Thyroid gland (tissue), 4 donors: ENCODE results near the gene ARNT2. TPM values are rescaled to one million over a fixed set of nuclear protein-coding genes. Genes with fewer than 3 reads are reported as not detected.

ENCODE experiments used
- DNase-seq, 2 donors: peaks; one replicate each; pipeline ENCODE4 v3.0.0-alpha.2; 2019
- H3K27ac ChIP-seq, 3 donors: fragments of 200-600 bp; sonication (generic); 1 replicate in 2 of 3; 2 replicates in 1 of 3; pipeline ENCODE4 v1.5.1; 2016 to 2019; ENCODE audit warnings: mild to moderate bottlenecking in 1 of 3, moderate library complexity in 1 of 3
- H3K27me3 ChIP-seq: fragments of 200-600 bp; sonication (generic); one replicate; pipeline ENCODE4 v1.5.1; 2019
- H3K36me3 ChIP-seq, 2 donors: fragments of 200-600 bp; sonication (generic); one replicate each; pipeline ENCODE4 v1.5.1; 2016 to 2019
- H3K4me1 ChIP-seq, 2 donors: fragments of 200-600 bp; sonication (generic); one replicate each; pipeline ENCODE4 v1.5.1; 2017 to 2019
- H3K4me3 ChIP-seq, 3 donors: fragments of 200-600 bp; sonication (generic); replicated peaks in 1 of 3; 1 replicate in 2 of 3; 2 replicates in 1 of 3; pipeline ENCODE4 v1.5.1; 2016; ENCODE audit warnings: mild to moderate bottlenecking in 1 of 3
- H3K9me3 ChIP-seq: fragments of 200-600 bp; sonication (generic); one replicate; pipeline ENCODE4 v1.5.1; 2017
- POLR2A ChIP-seq, 2 donors: fragments of 450-650 bp; IDR thresholded peaks; one replicate each; pipeline ENCODE4 v1.6.1; 2017; ENCODE audit warnings: antibody characterized with exemption in 2 of 2, mild to moderate bottlenecking in 2 of 2, moderate library complexity in 1 of 2
- WGBS, 2 donors: methylation state at CpG; one replicate each; pipeline ENCODE4 v1.1.5; 2017; 5-methylcytosine and 5-hydroxymethylcytosine counted together
- intact Hi-C: fragments of 100-400 bp; cut with DNase I; formaldehyde crosslinking; loops from one replicate; pipeline ENCODE4 v1.15.1; 2023
- total RNA-seq, 4 donors: library from RNA; depleted of rRNA; stranded (reverse); fragments of >200 nt; gene quantifications; one replicate each; pipeline ENCODE4 v1.2.3, GENCODE V29; 2016
- TF ChIP-seq, protein P1 (sequence below), 6 experiments: fragments of 200-600 bp in 3 of 6; fragments of 450-650 bp in 3 of 6; sonication (generic) in 3 of 6; IDR thresholded peaks; one replicate each; pipeline ENCODE4 v1.5.1; 2016 to 2019; ENCODE audit warnings: antibody characterized with exemption in 6 of 6, mild to moderate bottlenecking in 2 of 6, inconsistent platforms in 1 of 6, moderate library complexity in 1 of 6

ARNT2 gene
- total RNA-seq, 4 donors from 2014 or later, result 9.4 to 19.1 (median 13.8) TPM

- no peaks in the 10 kb centered on the region for H3K9me3 ChIP-seq
- H3K36me3 ChIP-seq, result no peaks in the 10 kb centered on the region
- no peak overlapping the region for H3K4me3 ChIP-seq
- H3K27me3 ChIP-seq, result no peaks in the 10 kb centered on the region
- H3K4me1 ChIP-seq, result peaks cover 10 to 25% of the 10 kb centered on the region in 2 donors
- no peak for DNase-seq
- TF ChIP-seq POLR2A (IDR thresholded peaks at IDR 0.05), result no peak
- TF ChIP-seq, protein P1, sequence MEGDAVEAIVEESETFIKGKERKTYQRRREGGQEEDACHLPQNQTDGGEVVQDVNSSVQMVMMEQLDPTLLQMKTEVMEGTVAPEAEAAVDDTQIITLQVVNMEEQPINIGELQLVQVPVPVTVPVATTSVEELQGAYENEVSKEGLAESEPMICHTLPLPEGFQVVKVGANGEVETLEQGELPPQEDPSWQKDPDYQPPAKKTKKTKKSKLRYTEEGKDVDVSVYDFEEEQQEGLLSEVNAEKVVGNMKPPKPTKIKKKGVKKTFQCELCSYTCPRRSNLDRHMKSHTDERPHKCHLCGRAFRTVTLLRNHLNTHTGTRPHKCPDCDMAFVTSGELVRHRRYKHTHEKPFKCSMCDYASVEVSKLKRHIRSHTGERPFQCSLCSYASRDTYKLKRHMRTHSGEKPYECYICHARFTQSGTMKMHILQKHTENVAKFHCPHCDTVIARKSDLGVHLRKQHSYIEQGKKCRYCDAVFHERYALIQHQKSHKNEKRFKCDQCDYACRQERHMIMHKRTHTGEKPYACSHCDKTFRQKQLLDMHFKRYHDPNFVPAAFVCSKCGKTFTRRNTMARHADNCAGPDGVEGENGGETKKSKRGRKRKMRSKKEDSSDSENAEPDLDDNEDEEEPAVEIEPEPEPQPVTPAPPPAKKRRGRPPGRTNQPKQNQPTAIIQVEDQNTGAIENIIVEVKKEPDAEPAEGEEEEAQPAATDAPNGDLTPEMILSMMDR (IDR thresholded peaks at IDR 0.05), result no peak
- 91% methylated on average over 3 of the region's 3 CpGs for WGBS, 2 donors
- H3K27ac ChIP-seq, result no peak overlapping the region
- intact Hi-C loops, result no loop called here
Measured at GRCh38 chr15:80600626-80601025, 196.4 kb downstream of the ARNT2 start.

DNA sequence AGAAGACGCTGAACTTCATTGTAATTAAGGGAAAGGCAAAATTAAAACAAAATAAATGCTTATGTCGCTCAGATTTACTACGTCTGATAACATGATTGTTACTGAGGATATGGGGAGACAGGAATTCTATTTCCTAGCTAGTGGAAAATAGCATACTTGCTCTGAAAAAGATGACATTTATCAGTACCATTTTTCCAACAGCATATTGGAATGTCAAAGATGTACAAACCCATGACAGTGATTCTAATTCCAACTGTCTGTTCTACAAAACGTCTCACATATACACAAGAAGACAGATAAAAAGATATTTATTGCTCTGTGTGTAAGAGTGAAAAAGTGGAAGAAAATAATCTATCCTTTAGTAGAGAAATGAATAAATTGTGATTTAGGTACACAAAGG lies 197.1 kb downstream of the ARNT2 start:
- Histone ChIP-seq H3K9me3 (no peaks in the 10 kb centered on the region), H3K4me3 (no peak overlapping the region), H3K27me3 (no peaks in the 10 kb centered on the region), H3K36me3 (no peaks in the 10 kb centered on the region), H3K27ac (no peak overlapping the region), H3K4me1 (peaks cover 10 to 25% of the 10 kb centered on the region in 2 donors)
- TF ChIP-seq POLR2A (IDR thresholded peaks at IDR 0.05), result no peak
- TF ChIP-seq, protein P1 (IDR thresholded peaks at IDR 0.05), result no peak
- intact Hi-C loops, result no loop called here
- 87 to 92% methylated on average over 4 of the region's 4 CpGs for WGBS, 2 donors
- DNase-seq, result no peak

DNA sequence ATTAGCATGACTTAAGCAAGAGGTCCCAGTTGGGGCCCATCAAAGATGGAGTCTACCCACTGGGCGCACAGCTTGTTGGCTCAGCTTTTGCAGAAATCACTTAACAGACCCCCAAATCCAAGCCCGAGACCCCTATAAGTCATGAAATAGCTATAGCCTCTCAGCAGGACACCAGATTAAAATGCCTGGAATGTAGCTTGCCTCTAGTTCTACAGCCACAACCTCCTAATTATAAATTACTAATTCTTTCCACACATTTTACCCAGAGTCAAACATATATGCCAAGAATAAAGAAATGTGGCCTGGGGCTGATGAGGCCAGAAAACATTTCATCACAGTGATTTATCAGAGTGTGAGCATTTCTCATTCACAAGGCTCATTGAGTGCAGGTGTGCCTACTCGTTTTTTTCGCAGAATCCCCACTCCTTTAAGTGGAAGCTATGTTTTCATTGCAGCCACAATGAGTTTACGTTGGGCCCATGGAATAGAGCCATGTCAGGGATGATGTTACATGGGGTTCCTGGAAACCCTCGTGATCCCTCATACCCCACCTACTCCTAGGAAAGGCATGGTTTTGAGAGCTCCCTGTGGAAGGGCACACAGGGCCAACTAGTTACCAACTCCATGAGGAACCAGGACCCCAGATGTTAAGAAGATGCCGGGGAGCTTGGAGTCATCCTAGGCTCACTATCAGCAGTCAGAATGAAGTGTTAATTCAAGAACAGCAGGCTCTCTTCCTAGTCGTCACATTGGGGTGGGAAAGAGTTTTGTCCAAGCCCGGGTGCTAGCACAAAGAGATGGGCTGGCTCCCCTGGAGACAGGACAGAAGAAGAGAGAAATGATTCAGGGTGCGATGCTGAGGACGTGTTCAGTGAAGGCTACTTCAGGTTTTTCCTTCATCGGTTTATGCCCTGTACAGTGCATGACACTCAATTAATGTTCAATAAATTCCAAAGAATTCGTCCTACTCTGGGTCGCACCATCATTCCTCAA lies 200.7 kb downstream of the ARNT2 start:
- H3K4me1 ChIP-seq, result peaks cover 0 to 25% of the 10 kb centered on the region in 2 donors
- DNase-seq, result peak; percentile 34 to 40
- no peak overlapping the region for H3K27ac ChIP-seq
- H3K4me3 ChIP-seq, result no peak overlapping the region
- H3K36me3 ChIP-seq, result no peaks in the 10 kb centered on the region
- 63 to 72% methylated on average over 14 of the region's 14 CpGs for WGBS, 2 donors
- intact Hi-C loops, result no loop called here
- H3K9me3 ChIP-seq, result no peaks in the 10 kb centered on the region
- TF ChIP-seq POLR2A (IDR thresholded peaks at IDR 0.05), result no peak
- TF ChIP-seq, protein P1 (IDR thresholded peaks at IDR 0.05), result no peak
- H3K27me3 ChIP-seq, result no peaks in the 10 kb centered on the region

DNA sequence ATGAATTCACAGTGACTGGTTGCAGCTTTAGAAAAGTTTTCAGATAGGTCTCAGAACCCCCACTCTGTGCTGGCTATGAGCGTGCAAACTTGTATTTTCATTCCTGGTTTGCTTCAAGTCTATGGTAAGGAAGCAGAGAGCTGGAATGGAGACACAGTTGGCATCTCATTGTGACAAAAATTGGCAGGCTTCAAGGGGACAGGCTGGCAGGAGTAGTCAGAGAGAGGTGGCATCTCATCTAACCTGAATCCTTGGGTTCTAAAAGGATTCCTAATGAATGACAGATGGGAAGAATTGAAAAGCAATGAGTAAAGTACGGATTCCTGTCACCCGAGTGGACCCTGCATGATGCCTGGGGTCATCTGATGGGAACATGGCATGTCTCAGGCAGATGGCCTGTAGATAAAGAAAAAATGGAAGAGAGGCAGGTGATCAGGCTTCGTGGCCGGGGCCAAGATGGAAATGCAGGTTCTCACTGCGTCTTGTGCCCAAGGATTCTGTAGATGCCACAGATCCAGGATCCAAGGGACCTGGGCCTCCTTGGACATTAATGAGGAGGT lies 201.5 kb downstream of the ARNT2 start:
- no peak overlapping the region for H3K27ac ChIP-seq
- 81 to 95% methylated on average over 6 of the region's 6 CpGs for WGBS, 2 donors
- no peak overlapping the region for H3K4me3 ChIP-seq
- DNase-seq, result no peak
- H3K4me1 ChIP-seq, result peaks cover 0 to 25% of the 10 kb centered on the region in 2 donors
- no peaks in the 10 kb centered on the region for H3K9me3 ChIP-seq
- no peaks in the 10 kb centered on the region for H3K36me3 ChIP-seq
- H3K27me3 ChIP-seq, result no peaks in the 10 kb centered on the region
- TF ChIP-seq POLR2A (IDR thresholded peaks at IDR 0.05), result no peak
- TF ChIP-seq, protein P1 (IDR thresholded peaks at IDR 0.05), result no peak
- intact Hi-C loops, result no loop called here
